Adrenal gland (tissue), 5 donors: Measurements from ENCODE around the gene ZNF639.

Experiments used
- POLR2A ChIP-seq, 2 donors: fragments of 450-650 bp; IDR thresholded peaks; one replicate each; pipeline ENCODE4 v1.6.1; 2017; ENCODE audit warnings: antibody characterized with exemption in 2 of 2, mild to moderate bottlenecking in 2 of 2, moderate library complexity in 1 of 2
- TF ChIP-seq, protein P1 (sequence below), 6 experiments: fragments of 450-650 bp in 4 of 6; fragments of 200-600 bp in 2 of 6; sonication (generic) in 1 of 6; IDR thresholded peaks; 1 replicate in 5 of 6; 2 replicates in 1 of 6; pipeline versions ENCODE4 v1.5.1 to v1.8.0; 2016 to 2021; ENCODE audit warnings: antibody characterized with exemption in 6 of 6, mild to moderate bottlenecking in 2 of 6, moderate library complexity in 1 of 6
- donor health status: DM: no; HTN: no; CAD: no.

DNA sequence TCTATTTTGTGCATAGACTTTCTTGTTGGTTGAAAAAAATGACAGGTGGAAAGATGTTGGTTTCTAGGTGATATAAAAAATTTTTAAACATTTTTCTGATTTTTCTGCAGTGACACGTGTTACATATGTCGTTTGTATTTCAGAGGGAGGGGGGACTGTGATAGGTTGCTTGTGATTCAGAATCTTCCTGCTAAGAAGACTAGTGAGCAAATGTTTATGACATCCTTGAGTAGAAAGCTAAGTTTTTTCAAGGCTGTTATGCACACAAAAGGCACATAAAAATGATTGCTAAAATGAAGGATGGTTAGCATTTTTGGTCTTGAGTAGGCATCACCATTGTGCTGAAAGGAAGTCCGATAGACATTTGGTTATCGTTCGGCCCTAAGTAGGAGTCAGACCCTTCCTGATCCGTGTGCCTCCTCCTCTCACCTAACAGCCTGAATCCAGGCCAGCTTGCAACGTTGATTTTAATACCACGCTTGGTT is 1.5 kb downstream of the ZNF639 start:
- TF ChIP-seq, protein P1, sequence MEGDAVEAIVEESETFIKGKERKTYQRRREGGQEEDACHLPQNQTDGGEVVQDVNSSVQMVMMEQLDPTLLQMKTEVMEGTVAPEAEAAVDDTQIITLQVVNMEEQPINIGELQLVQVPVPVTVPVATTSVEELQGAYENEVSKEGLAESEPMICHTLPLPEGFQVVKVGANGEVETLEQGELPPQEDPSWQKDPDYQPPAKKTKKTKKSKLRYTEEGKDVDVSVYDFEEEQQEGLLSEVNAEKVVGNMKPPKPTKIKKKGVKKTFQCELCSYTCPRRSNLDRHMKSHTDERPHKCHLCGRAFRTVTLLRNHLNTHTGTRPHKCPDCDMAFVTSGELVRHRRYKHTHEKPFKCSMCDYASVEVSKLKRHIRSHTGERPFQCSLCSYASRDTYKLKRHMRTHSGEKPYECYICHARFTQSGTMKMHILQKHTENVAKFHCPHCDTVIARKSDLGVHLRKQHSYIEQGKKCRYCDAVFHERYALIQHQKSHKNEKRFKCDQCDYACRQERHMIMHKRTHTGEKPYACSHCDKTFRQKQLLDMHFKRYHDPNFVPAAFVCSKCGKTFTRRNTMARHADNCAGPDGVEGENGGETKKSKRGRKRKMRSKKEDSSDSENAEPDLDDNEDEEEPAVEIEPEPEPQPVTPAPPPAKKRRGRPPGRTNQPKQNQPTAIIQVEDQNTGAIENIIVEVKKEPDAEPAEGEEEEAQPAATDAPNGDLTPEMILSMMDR (IDR thresholded peaks at IDR 0.05) = no peak
- no peak for TF ChIP-seq POLR2A (IDR thresholded peaks at IDR 0.05)
